Thyroid gland (tissue), 4 donors: ENCODE data around the gene SPINT4. TPM values are rescaled to one million over a fixed set of nuclear protein-coding genes. Genes with fewer than 3 reads are reported as not detected.

ENCODE experiments used
- DNase-seq, 2 donors: peaks; one replicate each; pipeline ENCODE4 v3.0.0-alpha.2; 2019
- H3K27ac ChIP-seq, 3 donors: fragments of 200-600 bp; sonication (generic); 1 replicate in 2 of 3; 2 replicates in 1 of 3; pipeline ENCODE4 v1.5.1; 2016 to 2019; ENCODE audit warnings: mild to moderate bottlenecking in 1 of 3, moderate library complexity in 1 of 3
- H3K27me3 ChIP-seq: fragments of 200-600 bp; sonication (generic); one replicate; pipeline ENCODE4 v1.5.1; 2019
- H3K36me3 ChIP-seq, 2 donors: fragments of 200-600 bp; sonication (generic); one replicate each; pipeline ENCODE4 v1.5.1; 2016 to 2019
- H3K4me1 ChIP-seq, 2 donors: fragments of 200-600 bp; sonication (generic); one replicate each; pipeline ENCODE4 v1.5.1; 2017 to 2019
- H3K4me3 ChIP-seq, 3 donors: fragments of 200-600 bp; sonication (generic); replicated peaks in 1 of 3; 1 replicate in 2 of 3; 2 replicates in 1 of 3; pipeline ENCODE4 v1.5.1; 2016; ENCODE audit warnings: mild to moderate bottlenecking in 1 of 3
- H3K9me3 ChIP-seq: fragments of 200-600 bp; sonication (generic); one replicate; pipeline ENCODE4 v1.5.1; 2017
- CTCF ChIP-seq, 6 experiments: fragments of 200-600 bp in 3 of 6; fragments of 450-650 bp in 3 of 6; sonication (generic) in 3 of 6; IDR thresholded peaks; one replicate each; pipeline ENCODE4 v1.5.1; 2016 to 2019; ENCODE audit warnings: antibody characterized with exemption in 6 of 6, mild to moderate bottlenecking in 2 of 6, inconsistent platforms in 1 of 6, moderate library complexity in 1 of 6
- POLR2A ChIP-seq, 2 donors: fragments of 450-650 bp; IDR thresholded peaks; one replicate each; pipeline ENCODE4 v1.6.1; 2017; ENCODE audit warnings: antibody characterized with exemption in 2 of 2, mild to moderate bottlenecking in 2 of 2, moderate library complexity in 1 of 2
- WGBS, 2 donors: methylation state at CpG; one replicate each; pipeline ENCODE4 v1.1.5; 2017; 5-methylcytosine and 5-hydroxymethylcytosine counted together
- intact Hi-C: fragments of 100-400 bp; cut with DNase I; formaldehyde crosslinking; loops from one replicate; pipeline ENCODE4 v1.15.1; 2023
- total RNA-seq, 4 donors: library from RNA; depleted of rRNA; stranded (reverse); fragments of >200 nt; gene quantifications; one replicate each; pipeline ENCODE4 v1.2.3, GENCODE V29; 2016

SPINT4 gene
- total RNA-seq, 4 donors from 2014 or later = not detected

GRCh38 chr20:45727044-45727443, 4.9 kb downstream of the SPINT4 start:
- H3K27me3 ChIP-seq = no peaks in the 10 kb centered on the region
- intact Hi-C loops = no loop called here
- no peaks in the 10 kb centered on the region for H3K4me1 ChIP-seq
- no peaks in the 10 kb centered on the region for H3K36me3 ChIP-seq
- H3K9me3 ChIP-seq = no peaks in the 10 kb centered on the region
- DNase-seq = no peak
- no peak overlapping the region for H3K4me3 ChIP-seq
- TF ChIP-seq POLR2A (IDR thresholded peaks at IDR 0.05) (no peak), CTCF (IDR thresholded peaks at IDR 0.05) (no peak)
- WGBS, 2 donors = 66 to 67% methylated on average over 2 of the region's 2 CpGs
- H3K27ac ChIP-seq = no peak overlapping the region

- Histone ChIP-seq H3K36me3 (no peaks in the 10 kb centered on the region), H3K4me3 (no peak overlapping the region), H3K27me3 (no peaks in the 10 kb centered on the region), H3K27ac (no peak overlapping the region), H3K9me3 (no peaks in the 10 kb centered on the region), H3K4me1 (no peaks in the 10 kb centered on the region)
- intact Hi-C loops = no loop called here
- DNase-seq = no peak
- no peak for TF ChIP-seq CTCF (IDR thresholded peaks at IDR 0.05)
- no peak for TF ChIP-seq POLR2A (IDR thresholded peaks at IDR 0.05)
Measured at GRCh38 chr20:45732199-45732598, 10.1 kb downstream of the SPINT4 start.

- no peak for TF ChIP-seq CTCF (IDR thresholded peaks at IDR 0.05)
- TF ChIP-seq POLR2A (IDR thresholded peaks at IDR 0.05) = no peak
- Histone ChIP-seq H3K36me3 (no peaks in the 10 kb centered on the region), H3K4me3 (no peak overlapping the region), H3K9me3 (no peaks in the 10 kb centered on the region), H3K4me1 (no peaks in the 10 kb centered on the region), H3K27ac (no peak overlapping the region), H3K27me3 (no peaks in the 10 kb centered on the region)
- 66 to 74% methylated on average over 6 to 7 of the region's 8 CpGs for WGBS, 2 donors
- no peak for DNase-seq
- intact Hi-C loops = no loop called here
Measured at GRCh38 chr20:45735552-45735951, 13.4 kb downstream of the SPINT4 start.

- TF ChIP-seq POLR2A (IDR thresholded peaks at IDR 0.05) = no peak
- TF ChIP-seq CTCF (IDR thresholded peaks at IDR 0.05) = no peak
- Histone ChIP-seq H3K4me1 (no peaks in the 10 kb centered on the region), H3K4me3 (no peak overlapping the region), H3K36me3 (no peaks in the 10 kb centered on the region), H3K27ac (no peak overlapping the region), H3K27me3 (no peaks in the 10 kb centered on the region), H3K9me3 (no peaks in the 10 kb centered on the region)
- intact Hi-C loops = no loop called here
- 70 to 80% methylated on average over 2 to 6 of the region's 23 CpGs for WGBS, 2 donors
- no peak for DNase-seq
Measured at GRCh38 chr20:45735988-45736387, 13.8 kb downstream of the SPINT4 start.

- no peak for DNase-seq
- no peak overlapping the region for H3K4me3 ChIP-seq
- H3K36me3 ChIP-seq = no peaks in the 10 kb centered on the region
- no peak overlapping the region for H3K27ac ChIP-seq
- 87 to 88% methylated on average over 4 of the region's 4 CpGs for WGBS, 2 donors
- TF ChIP-seq POLR2A (IDR thresholded peaks at IDR 0.05) = no peak
- TF ChIP-seq CTCF (IDR thresholded peaks at IDR 0.05) = no peak
- no peaks in the 10 kb centered on the region for H3K4me1 ChIP-seq
- H3K9me3 ChIP-seq = no peaks in the 10 kb centered on the region
- intact Hi-C loops = no loop called here
- no peaks in the 10 kb centered on the region for H3K27me3 ChIP-seq
Measured at GRCh38 chr20:45742596-45742995, 20.4 kb downstream of the SPINT4 start.
